HL-60 (cell line): ENCODE data around the gene PSMA1.

Source experiments
- DNase-seq, 2 experiments: peaks; one replicate each; pipeline ENCODE4 v3.0.0-alpha.2; 2010 to 2020; ENCODE audit warnings: low read depth in 1 of 2, low spot score in 1 of 2
- H3K27ac ChIP-seq: fragments of 250-450 bp; sonication (Bioruptor Pico); replicated peaks from 2 replicates; pipeline ENCODE4 v1.5.1; 2020; ENCODE audit warnings: mild to moderate bottlenecking, moderate library complexity
- H3K27me3 ChIP-seq: fragments of 250-450 bp; sonication (Bioruptor Pico); 2 replicates; pipeline ENCODE4 v1.5.1; 2021; ENCODE audit warnings: mild to moderate bottlenecking, moderate library complexity; ENCODE audit not compliant: insufficient read depth, poor library complexity, severe bottlenecking
- H3K4me3 ChIP-seq: replicated peaks from 2 replicates; pipeline ENCODE4 v1.5.1; 2011; ENCODE audit warnings: mild to moderate bottlenecking, control low read depth, low read length; ENCODE audit not compliant: insufficient read depth
- GABPA ChIP-seq: IDR thresholded peaks from 2 replicates; pipeline ENCODE4 v1.6.1; 2012; ENCODE audit warnings: low read depth
- POLR2AphosphoS5 ChIP-seq: IDR thresholded peaks from 2 replicates; pipeline ENCODE4 v1.6.1; 2012; ENCODE audit warnings: low read depth
- SPI1 ChIP-seq: IDR thresholded peaks from 2 replicates; pipeline ENCODE4 v1.6.1; 2012; ENCODE audit warnings: low read depth, mild to moderate bottlenecking, borderline replicate concordance
- TF ChIP-seq, protein P1 (sequence below): IDR thresholded peaks from one replicate; pipeline ENCODE4 v1.5.1; 2011; ENCODE audit warnings: low read length, control low read depth, inconsistent platforms; ENCODE audit not compliant: insufficient read depth
- TF ChIP-seq, protein P2 (sequence below): IDR thresholded peaks from 2 replicates; pipeline ENCODE4 v1.6.1; 2012; ENCODE audit warnings: low read depth; ENCODE audit not compliant: insufficient replicate concordance

Gene PSMA1

DNA sequence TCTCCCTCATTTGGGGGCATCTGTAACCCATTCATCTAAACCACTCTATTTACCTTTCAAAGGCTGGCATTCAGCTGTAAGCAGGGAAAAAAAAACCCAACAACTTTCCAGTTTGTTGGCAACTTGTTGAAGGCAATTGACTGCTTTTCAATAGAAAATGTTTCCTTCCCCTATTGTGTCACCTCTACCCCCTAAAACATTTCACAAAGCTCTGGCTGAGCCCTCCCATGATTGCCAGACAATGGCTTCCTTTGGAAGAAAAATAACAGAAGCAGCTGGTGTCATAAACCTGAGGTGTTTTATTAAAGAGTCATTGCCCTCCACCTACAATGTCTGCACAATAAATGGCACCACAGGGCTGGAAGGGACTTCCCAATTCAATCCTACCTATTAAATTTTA lies 22.1 kb upstream of the PSMA1 start:
- no peaks in the 10 kb centered on the region for H3K27me3 ChIP-seq
- peak overlapping the region; percentile 78 for H3K27ac ChIP-seq
- no peak overlapping the region for H3K4me3 ChIP-seq
- TF ChIP-seq, protein P1, sequence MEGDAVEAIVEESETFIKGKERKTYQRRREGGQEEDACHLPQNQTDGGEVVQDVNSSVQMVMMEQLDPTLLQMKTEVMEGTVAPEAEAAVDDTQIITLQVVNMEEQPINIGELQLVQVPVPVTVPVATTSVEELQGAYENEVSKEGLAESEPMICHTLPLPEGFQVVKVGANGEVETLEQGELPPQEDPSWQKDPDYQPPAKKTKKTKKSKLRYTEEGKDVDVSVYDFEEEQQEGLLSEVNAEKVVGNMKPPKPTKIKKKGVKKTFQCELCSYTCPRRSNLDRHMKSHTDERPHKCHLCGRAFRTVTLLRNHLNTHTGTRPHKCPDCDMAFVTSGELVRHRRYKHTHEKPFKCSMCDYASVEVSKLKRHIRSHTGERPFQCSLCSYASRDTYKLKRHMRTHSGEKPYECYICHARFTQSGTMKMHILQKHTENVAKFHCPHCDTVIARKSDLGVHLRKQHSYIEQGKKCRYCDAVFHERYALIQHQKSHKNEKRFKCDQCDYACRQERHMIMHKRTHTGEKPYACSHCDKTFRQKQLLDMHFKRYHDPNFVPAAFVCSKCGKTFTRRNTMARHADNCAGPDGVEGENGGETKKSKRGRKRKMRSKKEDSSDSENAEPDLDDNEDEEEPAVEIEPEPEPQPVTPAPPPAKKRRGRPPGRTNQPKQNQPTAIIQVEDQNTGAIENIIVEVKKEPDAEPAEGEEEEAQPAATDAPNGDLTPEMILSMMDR, result no peak
- TF ChIP-seq, protein P2, sequence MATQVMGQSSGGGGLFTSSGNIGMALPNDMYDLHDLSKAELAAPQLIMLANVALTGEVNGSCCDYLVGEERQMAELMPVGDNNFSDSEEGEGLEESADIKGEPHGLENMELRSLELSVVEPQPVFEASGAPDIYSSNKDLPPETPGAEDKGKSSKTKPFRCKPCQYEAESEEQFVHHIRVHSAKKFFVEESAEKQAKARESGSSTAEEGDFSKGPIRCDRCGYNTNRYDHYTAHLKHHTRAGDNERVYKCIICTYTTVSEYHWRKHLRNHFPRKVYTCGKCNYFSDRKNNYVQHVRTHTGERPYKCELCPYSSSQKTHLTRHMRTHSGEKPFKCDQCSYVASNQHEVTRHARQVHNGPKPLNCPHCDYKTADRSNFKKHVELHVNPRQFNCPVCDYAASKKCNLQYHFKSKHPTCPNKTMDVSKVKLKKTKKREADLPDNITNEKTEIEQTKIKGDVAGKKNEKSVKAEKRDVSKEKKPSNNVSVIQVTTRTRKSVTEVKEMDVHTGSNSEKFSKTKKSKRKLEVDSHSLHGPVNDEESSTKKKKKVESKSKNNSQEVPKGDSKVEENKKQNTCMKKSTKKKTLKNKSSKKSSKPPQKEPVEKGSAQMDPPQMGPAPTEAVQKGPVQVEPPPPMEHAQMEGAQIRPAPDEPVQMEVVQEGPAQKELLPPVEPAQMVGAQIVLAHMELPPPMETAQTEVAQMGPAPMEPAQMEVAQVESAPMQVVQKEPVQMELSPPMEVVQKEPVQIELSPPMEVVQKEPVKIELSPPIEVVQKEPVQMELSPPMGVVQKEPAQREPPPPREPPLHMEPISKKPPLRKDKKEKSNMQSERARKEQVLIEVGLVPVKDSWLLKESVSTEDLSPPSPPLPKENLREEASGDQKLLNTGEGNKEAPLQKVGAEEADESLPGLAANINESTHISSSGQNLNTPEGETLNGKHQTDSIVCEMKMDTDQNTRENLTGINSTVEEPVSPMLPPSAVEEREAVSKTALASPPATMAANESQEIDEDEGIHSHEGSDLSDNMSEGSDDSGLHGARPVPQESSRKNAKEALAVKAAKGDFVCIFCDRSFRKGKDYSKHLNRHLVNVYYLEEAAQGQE, result no peak
- TF ChIP-seq POLR2AphosphoS5, result no peak
- TF ChIP-seq SPI1, result 0 out of 2 replicates have a peak, but pooled peaks have one; percentile 7
- peak in 1 of 2 experiments; percentile 68 for DNase-seq

DNA sequence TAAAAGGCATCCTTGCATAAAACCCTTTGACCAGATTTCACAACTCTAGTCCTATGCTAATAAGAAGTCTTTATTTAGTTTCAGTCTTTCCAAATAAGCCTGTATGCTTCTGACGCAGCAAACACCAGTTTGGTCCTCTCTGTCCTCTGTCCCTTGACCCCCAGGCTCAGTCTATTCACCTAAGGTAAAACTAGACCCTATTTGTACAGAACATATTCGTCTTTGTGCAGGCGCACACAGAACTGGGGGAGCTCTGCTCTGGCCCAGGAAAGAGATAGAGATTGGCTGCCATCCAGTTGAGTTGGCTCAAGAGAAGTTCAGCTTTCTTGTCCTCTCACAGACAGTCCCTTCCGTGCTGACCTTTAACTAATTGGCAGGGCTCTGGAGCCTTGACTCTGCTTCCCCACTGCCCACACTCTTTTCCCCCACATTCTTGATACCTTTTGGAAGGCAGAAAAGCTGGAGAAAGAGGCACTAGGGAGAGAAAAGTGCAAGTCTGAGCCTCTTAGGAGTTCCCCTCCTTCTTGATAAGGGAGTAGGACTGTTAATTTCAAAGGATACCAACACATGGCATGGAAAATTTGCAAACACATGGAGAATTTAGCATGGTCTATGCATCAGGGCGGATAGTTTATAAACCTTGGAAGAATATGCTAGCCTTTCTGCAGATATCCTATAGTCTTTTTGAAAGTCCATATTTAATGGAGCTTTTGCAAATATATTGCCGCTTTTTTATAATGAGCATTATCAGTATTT lies 21.2 kb upstream of the PSMA1 start:
- Histone ChIP-seq H3K27ac (peak overlapping the region; percentile 78), H3K4me3 (no peak overlapping the region)
- peak in 1 of 2 experiments; percentile 23 for DNase-seq

DNA sequence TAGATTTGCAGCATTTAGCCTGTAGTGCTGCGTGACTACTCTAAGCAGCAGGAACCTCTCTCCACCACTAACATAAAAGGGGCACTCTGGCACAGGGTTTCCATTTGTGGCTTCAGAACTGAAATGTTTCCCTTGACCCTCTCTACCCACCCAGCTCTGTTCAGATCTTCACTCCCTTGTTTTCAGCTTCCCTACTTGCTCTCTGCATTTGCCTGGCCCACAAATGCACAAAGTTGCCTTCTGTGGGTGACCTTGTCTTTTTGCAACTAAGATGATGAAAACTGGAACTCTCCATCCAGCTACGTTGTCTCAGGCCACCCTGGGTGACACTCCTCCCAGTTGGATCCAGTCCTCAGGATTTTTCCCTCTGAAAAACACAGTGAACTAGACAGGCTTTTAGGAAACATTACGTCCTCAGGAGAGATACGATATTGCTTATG lies 19.8 kb upstream of the PSMA1 start:
- peak in 1 of 2 experiments; percentile 51 for DNase-seq
- peak overlapping the region; percentile 78 for H3K27ac ChIP-seq
- no peaks in the 10 kb centered on the region for H3K27me3 ChIP-seq
- TF ChIP-seq, protein P2, result no peak
- no peak for TF ChIP-seq POLR2AphosphoS5
- no peak for TF ChIP-seq SPI1
- no peak for TF ChIP-seq GABPA
- TF ChIP-seq, protein P1, result no peak
- no peak overlapping the region for H3K4me3 ChIP-seq

More for the DNA sequence above, 21.2 kb upstream of the PSMA1 start:
- TF ChIP-seq, protein P2, result no peak
- TF ChIP-seq POLR2AphosphoS5 (no peak), GABPA (no peak), SPI1 (no peak)
- TF ChIP-seq, protein P1, result no peak
- H3K27me3 ChIP-seq, result no peaks in the 10 kb centered on the region
